Stomach (tissue), 9 donors: ENCODE results near the gene GSTM5. TPM values are rescaled to one million over a fixed set of nuclear protein-coding genes. Genes with fewer than 3 reads are reported as not detected.
A peak's percentile ranks its signal among the peaks of the same experiment; 100 is the strongest.

Experiments
- DNase-seq, 2 donors: peaks; one replicate each; pipeline versions ENCODE4 v3.0.0 to v3.0.0-alpha.2; 2013 to 2019
- H3K27ac ChIP-seq, 5 donors: fragments of 200-600 bp in 4 of 5; sonication (generic) in 4 of 5; one replicate each; pipeline ENCODE4 v1.5.1; 2013 to 2019; ENCODE audit warnings: mild to moderate bottlenecking in 1 of 5, moderate library complexity in 1 of 5
- H3K27me3 ChIP-seq, 3 donors: fragments of 200-600 bp; sonication (generic); one replicate each; pipeline ENCODE4 v1.5.1; 2017 to 2019; ENCODE audit warnings: mixed run types in 1 of 3
- H3K36me3 ChIP-seq, 4 donors: fragments of 200-600 bp; sonication (generic); 1 replicate in 3 of 4; 2 replicates in 1 of 4; pipeline ENCODE4 v1.5.1; 2016 to 2019
- H3K4me1 ChIP-seq, 4 donors: fragments of 200-600 bp; sonication (generic); one replicate each; pipeline ENCODE4 v1.5.1; 2016 to 2019
- H3K4me3 ChIP-seq, 4 donors: fragments of 200-600 bp; sonication (generic) in 3 of 4; one replicate each; pipeline ENCODE4 v1.5.1; 2016 to 2019; ENCODE audit warnings: mild to moderate bottlenecking in 1 of 4
- H3K9me3 ChIP-seq, 4 donors: fragments of 200-600 bp; sonication (generic); one replicate each; pipeline ENCODE4 v1.5.1; 2016 to 2019
- EP300 ChIP-seq: sonication (generic); formaldehyde crosslinking; IDR thresholded peaks from one replicate; pipeline ENCODE4 v1.6.1; 2017; ENCODE audit warnings: antibody characterized with exemption
- POLR2A ChIP-seq, 4 donors: fragments of 450-650 bp; IDR thresholded peaks; one replicate each; pipeline ENCODE4 v1.6.1; 2016; ENCODE audit warnings: antibody characterized with exemption in 4 of 4, control low read depth in 2 of 4, mild to moderate bottlenecking in 1 of 4, moderate library complexity in 1 of 4
- POLR2AphosphoS5 ChIP-seq, 3 donors: sonication (generic); formaldehyde crosslinking; IDR thresholded peaks; one replicate each; pipeline ENCODE4 v1.6.1; 2016; ENCODE audit warnings: antibody characterized with exemption in 3 of 3
- WGBS, 5 donors: extraction: QIAGEN DNeasy Blood & Tissue Kit in 3 of 5; methylation state at CpG; one replicate each; pipeline versions ENCODE4 v1.1.5 to v1.1.7; 2013 to 2018; 5-methylcytosine and 5-hydroxymethylcytosine counted together
- intact Hi-C: fragments of 100-400 bp; cut with DNase I; formaldehyde crosslinking; loops from one replicate; pipeline ENCODE4 v1.15.1; 2023; ENCODE audit warnings: low total_unique reads
- polyA plus RNA-seq, 3 donors: library from polyadenylated mRNA; stranded (reverse); fragments of 200-250 nt; gene quantifications; one replicate each; pipeline ENCODE4 v1.2.3, GENCODE V29; 2013
- total RNA-seq, 5 donors: library from RNA; depleted of rRNA; stranded (reverse); fragments of >200 nt; gene quantifications; one replicate each; pipeline versions ENCODE4 v1.1.0 to v1.2.3, GENCODE V29; 2014 to 2016
- TF ChIP-seq, protein P1 (sequence below), 7 experiments: fragments of 450-650 bp in 4 of 7; fragments of 200-600 bp in 3 of 7; sonication (generic) in 3 of 7; IDR thresholded peaks; one replicate each; pipeline ENCODE4 v1.5.1; 2016 to 2019; ENCODE audit warnings: antibody characterized with exemption in 7 of 7, control low read depth in 2 of 7, mild to moderate bottlenecking in 1 of 7
- donor health status: healthy with polysubstance abuse.
- donor health status: Bipolar disorder and iron deficiency.
- donor health status: healthy.

GSTM5 gene
- total and polyA plus RNA-seq, 8 donors: 1.4 to 35.6 (median 16.7) TPM; not detected in 2

DNA sequence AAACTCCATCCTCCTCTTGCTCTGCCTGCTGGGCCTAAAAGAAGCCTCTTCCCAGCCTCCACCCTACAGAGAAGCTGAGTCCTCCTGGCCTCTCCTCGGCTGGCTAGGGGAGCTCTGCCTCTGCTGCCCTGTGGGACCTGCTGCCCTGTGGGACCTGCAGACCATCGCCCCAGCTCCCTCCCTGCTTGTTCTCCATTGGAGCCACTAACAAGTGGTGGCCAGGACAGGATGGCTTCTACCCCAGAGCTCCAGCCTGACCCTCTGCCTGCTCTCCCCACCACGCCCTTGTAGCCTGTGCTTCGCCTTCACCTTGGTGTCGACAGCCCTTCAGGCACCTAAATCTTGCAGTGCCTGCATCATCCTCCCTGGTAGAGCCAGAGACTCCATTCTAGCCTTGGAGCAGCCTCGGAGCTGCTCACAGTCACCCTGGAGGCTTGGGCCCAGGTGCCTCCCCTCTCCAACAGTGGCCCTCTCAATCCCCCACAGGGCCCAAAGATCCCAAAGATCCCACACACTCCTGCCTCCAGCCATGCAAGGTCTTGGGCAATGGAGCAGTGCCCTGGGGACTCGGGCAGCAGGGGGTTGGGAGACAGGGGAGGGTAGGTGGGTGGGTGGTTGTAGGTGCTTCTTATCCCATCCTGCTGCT, 48.7 kb downstream of the GSTM5 start:
- Histone ChIP-seq H3K4me1 (peaks cover 16 to 43% (median 29%) of the 10 kb centered on the region in 4 donors), H3K27me3 (no peaks in the 10 kb centered on the region), H3K9me3 (no peaks in the 10 kb centered on the region), H3K36me3 (peaks cover 0 to 49% (median 13%) of the 10 kb centered on the region in 4 donors), H3K4me3 (peak overlapping the region in 1 of 4 donors; percentile 45), H3K27ac (no peak overlapping the region)
- peak in 1 of 2 donors; percentile 19 for DNase-seq
- TF ChIP-seq POLR2AphosphoS5 (IDR thresholded peaks at IDR 0.05) (no peak), POLR2A (IDR thresholded peaks at IDR 0.05) (no peak), EP300 (no peak)
- TF ChIP-seq, protein P1, sequence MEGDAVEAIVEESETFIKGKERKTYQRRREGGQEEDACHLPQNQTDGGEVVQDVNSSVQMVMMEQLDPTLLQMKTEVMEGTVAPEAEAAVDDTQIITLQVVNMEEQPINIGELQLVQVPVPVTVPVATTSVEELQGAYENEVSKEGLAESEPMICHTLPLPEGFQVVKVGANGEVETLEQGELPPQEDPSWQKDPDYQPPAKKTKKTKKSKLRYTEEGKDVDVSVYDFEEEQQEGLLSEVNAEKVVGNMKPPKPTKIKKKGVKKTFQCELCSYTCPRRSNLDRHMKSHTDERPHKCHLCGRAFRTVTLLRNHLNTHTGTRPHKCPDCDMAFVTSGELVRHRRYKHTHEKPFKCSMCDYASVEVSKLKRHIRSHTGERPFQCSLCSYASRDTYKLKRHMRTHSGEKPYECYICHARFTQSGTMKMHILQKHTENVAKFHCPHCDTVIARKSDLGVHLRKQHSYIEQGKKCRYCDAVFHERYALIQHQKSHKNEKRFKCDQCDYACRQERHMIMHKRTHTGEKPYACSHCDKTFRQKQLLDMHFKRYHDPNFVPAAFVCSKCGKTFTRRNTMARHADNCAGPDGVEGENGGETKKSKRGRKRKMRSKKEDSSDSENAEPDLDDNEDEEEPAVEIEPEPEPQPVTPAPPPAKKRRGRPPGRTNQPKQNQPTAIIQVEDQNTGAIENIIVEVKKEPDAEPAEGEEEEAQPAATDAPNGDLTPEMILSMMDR (IDR thresholded peaks at IDR 0.05): no peak
- 80 to 90% (median 85%) methylated on average over 6 to 7 of the region's 7 CpGs for WGBS, 5 donors
- intact Hi-C loops: no loop called here

DNA sequence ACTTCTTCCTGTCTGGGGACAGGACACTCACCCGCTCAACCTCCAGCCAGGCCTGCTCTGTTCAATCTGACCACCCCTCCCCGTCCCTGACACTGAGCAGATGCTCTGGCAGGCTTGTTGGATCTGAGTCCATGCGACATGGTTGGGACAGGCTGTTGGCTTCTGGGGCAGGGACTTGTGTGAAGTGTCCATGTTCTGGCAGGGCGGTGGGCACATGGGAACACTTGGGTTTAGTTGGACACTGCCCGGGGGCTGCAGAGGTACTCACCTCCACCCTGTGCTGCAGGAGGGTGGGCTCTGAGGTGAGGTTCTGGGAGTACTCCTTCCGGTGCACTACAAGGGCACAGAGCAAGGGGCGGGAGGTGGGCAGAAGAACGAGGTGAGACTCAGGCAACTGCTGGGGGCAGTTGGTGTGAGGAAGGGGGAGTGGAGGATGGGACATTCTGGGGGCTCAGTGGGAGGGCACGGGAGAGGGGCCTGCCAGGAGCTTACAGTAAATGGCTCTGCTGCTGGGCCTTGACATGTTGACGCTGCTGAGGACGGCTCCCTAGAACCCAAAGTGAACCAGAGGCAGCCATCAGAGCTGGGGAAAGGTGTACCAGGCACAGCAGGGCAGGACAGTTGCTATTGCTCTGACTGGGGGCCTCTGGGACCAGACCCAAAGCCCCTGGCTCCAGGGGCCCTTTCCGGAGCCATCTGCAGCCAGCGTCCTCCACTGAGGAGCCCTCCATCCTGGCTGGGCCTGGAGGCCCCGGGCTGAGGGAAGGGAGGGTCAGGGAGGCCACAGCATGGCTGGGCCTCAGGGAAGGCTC, 49.4 kb downstream of the GSTM5 start:
- H3K27ac ChIP-seq: peak overlapping the region in 1 of 5 donors; percentile 7
- peak; percentile 22 to 63 for DNase-seq
- H3K9me3 ChIP-seq: no peaks in the 10 kb centered on the region
- 80 to 90% (median 82%) methylated on average over 9 to 14 of the region's 14 CpGs for WGBS, 5 donors
- H3K27me3 ChIP-seq: no peaks in the 10 kb centered on the region
- intact Hi-C loops: no loop called here
- peaks cover 16 to 51% (median 31%) of the 10 kb centered on the region in 4 donors for H3K4me1 ChIP-seq
- H3K36me3 ChIP-seq: peaks cover 0 to 45% (median 13%) of the 10 kb centered on the region in 4 donors
- TF ChIP-seq, protein P1 (IDR thresholded peaks at IDR 0.05): no peak
- no peak for TF ChIP-seq POLR2AphosphoS5 (IDR thresholded peaks at IDR 0.05)
- TF ChIP-seq EP300: no peak
- TF ChIP-seq POLR2A (IDR thresholded peaks at IDR 0.05): no peak
- H3K4me3 ChIP-seq: peak overlapping the region in 2 of 4 donors; percentile 33 to 45

DNA sequence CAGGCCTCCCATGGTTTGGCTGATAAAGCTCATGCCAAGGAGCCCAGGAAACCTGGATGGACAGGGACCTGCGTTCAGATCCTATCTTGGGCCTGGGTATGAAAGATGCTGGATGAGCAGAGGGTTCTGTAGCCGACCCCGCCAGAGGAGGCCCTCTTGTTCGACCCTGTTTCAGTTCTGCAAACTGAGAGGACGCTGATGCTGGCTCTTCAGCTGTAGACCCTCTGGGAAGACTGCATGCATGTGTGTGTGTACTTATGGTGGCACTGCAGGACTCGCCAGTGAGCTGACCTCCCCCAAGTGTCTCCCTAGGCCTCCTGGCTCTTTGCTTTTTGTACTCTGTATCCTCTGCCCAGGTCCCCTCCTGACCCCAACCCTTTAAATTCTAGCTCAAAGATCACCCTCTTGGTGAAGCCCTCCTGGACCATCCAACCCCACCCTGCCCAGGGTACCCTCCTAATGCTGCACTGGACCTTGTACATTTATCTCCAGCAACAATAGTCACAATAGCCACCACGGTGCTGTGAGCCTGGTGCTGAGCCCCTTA, 50.1 kb downstream of the GSTM5 start:
- Histone ChIP-seq H3K27ac (peak overlapping the region in 2 of 5 donors; percentile 7 to 89), H3K36me3 (peaks cover 0 to 38% (median 11%) of the 10 kb centered on the region in 4 donors), H3K27me3 (no peaks in the 10 kb centered on the region), H3K9me3 (no peaks in the 10 kb centered on the region), H3K4me3 (peak overlapping the region in 2 of 4 donors; percentile 33 to 45), H3K4me1 (peaks cover 21 to 56% (median 33%) of the 10 kb centered on the region in 4 donors)
- peak in 1 of 2 donors; percentile 6 for DNase-seq
- TF ChIP-seq, protein P1 (IDR thresholded peaks at IDR 0.05): no peak
- TF ChIP-seq POLR2AphosphoS5 (IDR thresholded peaks at IDR 0.05) (no peak), POLR2A (IDR thresholded peaks at IDR 0.05) (no peak), EP300 (no peak)
- WGBS, 5 donors: 81 to 91% (median 87%) methylated on average over 7 of the region's 7 CpGs
- intact Hi-C loops: no loop called here
